ENCODE measurements around the gene JARID2. TPM values are rescaled to one million over a fixed set of nuclear protein-coding genes. Genes with fewer than 3 reads are reported as not detected.

Gene JARID2
- total and polyA plus RNA-seq, 7 experiments from 2014 or later = 6.9 to 39.6 (median 24.1) TPM

DNA sequence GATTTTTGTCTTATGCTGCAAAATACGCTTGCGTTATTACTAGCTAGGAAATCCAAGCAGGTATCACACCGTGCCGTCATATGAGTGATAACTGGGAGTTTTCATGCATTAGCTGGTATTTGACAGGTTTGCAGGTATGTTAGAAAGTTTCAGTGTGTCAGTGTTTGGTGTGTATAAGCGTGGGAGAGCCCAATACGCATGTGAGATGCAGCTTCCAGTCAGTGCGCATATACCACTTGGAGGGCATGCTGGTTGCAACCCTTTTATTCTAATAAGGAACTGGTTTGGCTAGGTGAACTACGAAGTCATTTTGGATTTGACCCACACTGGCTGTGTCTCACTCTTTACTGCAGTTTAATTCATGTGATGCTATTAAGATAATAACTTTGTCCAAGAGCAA, 35.1 kb downstream of the JARID2 start:
- CTCF ChIA-PET = no interaction called here
- DNase-seq (no peak), ATAC-seq (no peak)
- intact Hi-C loops (cut with micrococcal nuclease) = loop anchor here in 1 of 2 donors (2.0 to 5.0 kb wide), 2 partner anchors 14 to 34 kb away; partner anchors contain the start of gene JARID2
- Histone ChIP-seq H3K36me3 (ENCODE audit: control insufficient read depth in 2 of 3, insufficient read depth in 3 of 3, low read length in 3 of 3) (no peaks in the 10 kb centered on the region), H3K4me1 (ENCODE audit: control insufficient read depth in 2 of 2, insufficient read depth in 2 of 2, low read length in 2 of 2) (peaks cover 4 to 30% of the 10 kb centered on the region in 2 donors), H3K9me3 (ENCODE audit: control insufficient read depth in 2 of 3, low read length in 3 of 3) (no peaks in the 10 kb centered on the region), H3K27me3 (ENCODE audit: control insufficient read depth in 2 of 2, insufficient read depth in 2 of 2, low read length in 2 of 2) (no peaks in the 10 kb centered on the region), H3K4me3 (ENCODE audit: low read length) (no peak overlapping the region), H3K27ac (ENCODE audit: low read depth, low read length) (no peak overlapping the region)
- no peaks in the 10 kb centered on the region for H3K27me3 Mint-ChIP-seq
- H3K4me1 Mint-ChIP-seq = peaks cover 62 to 88% (median 76%) of the 10 kb centered on the region in 7 donors
- peak overlapping the region in 4 of 10 donors; percentile 3 to 45 (median 28) for H3K4me3 Mint-ChIP-seq
- peaks cover 0 to 3% (median 3%) of the 10 kb centered on the region in 5 donors for H3K36me3 Mint-ChIP-seq
- H3K27ac Mint-ChIP-seq = peak overlapping the region in 7 of 9 donors; percentile 8 to 68 (median 53)
- POLR2A ChIA-PET = interaction anchor here (1.5 kb wide), 1 partner anchor 32 kb away, joined by 3 read pairs; no protein-coding TSS in a partner anchor
- peaks cover 0 to 1% (median 0%) of the 10 kb centered on the region in 11 donors for H3K9me3 Mint-ChIP-seq

DNA sequence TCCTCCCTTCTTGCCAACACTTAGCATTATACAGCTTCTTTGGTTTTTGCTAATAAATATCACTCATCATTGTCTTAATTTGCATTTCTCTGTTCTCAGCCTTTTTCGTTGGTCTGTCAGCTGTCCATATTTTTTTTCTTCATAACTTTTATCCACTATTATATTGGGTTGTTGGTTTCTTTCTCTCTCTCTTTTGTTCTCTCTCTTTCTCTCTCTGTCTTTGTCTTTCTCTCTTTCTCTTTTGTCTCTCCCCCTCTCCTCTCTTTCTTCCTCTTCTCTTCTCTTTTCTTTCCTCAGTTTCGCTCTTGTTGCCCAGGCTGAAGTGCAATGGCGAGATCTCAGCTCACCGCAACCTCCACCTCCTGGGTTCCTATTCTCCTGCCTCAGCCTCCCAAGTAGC, 36.5 kb downstream of the JARID2 start:
- peaks cover 51 to 84% (median 64%) of the 10 kb centered on the region in 7 donors for H3K4me1 Mint-ChIP-seq
- POLR2A ChIA-PET = no interaction called here

DNA sequence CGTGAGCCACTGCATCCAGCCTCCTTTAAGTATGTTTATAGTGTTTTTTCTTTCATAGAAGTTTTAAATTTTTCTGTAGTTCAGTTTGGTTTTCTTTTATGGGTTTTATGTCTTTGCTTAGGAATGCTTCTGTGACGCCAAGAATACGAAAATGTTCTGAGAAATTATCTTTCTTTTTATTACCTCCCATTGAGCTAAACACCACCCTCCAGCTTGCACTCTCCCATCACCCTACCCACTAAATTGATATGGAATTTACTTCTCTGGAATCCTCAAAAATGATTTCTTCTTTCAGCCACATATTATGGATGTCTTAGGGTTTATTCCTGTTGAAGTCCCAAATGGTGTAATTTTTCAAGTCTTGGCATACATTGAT, 38.1 kb downstream of the JARID2 start:
- H3K9me3 ChIP-seq (ENCODE audit: control insufficient read depth in 2 of 3, low read length in 3 of 3) = no peaks in the 10 kb centered on the region
- H3K27ac Mint-ChIP-seq = no peak overlapping the region
- POLR2A ChIA-PET = no interaction called here
- H3K4me3 ChIP-seq (ENCODE audit: low read length) = no peak overlapping the region
- H3K9me3 Mint-ChIP-seq = peaks cover 0 to 1% (median 0%) of the 10 kb centered on the region in 11 donors
- peaks cover 54 to 84% (median 72%) of the 10 kb centered on the region in 7 donors for H3K4me1 Mint-ChIP-seq
- intact Hi-C loops (cut with micrococcal nuclease) = loop anchor here in 1 of 2 donors (5.0 kb wide), 1 partner anchor 37 kb away; the partner anchor contains the start of gene JARID2
- no peaks in the 10 kb centered on the region for H3K27me3 Mint-ChIP-seq
- no peaks in the 10 kb centered on the region for H3K27me3 ChIP-seq (ENCODE audit: control insufficient read depth in 2 of 2, insufficient read depth in 2 of 2, low read length in 2 of 2)
- DNase-seq = no peak
- H3K36me3 ChIP-seq (ENCODE audit: control insufficient read depth in 2 of 3, insufficient read depth in 3 of 3, low read length in 3 of 3) = no peaks in the 10 kb centered on the region
- no peak for ATAC-seq
- H3K27ac ChIP-seq (ENCODE audit: low read depth, low read length) = no peak overlapping the region
- CTCF ChIA-PET = no interaction called here
- peaks cover 4 to 30% of the 10 kb centered on the region in 2 donors for H3K4me1 ChIP-seq (ENCODE audit: control insufficient read depth in 2 of 2, insufficient read depth in 2 of 2, low read length in 2 of 2)
- peaks cover 0 to 10% (median 4%) of the 10 kb centered on the region in 5 donors for H3K36me3 Mint-ChIP-seq
- H3K4me3 Mint-ChIP-seq = no peak overlapping the region

More for the DNA sequence above, 36.5 kb downstream of the JARID2 start:
- Mint-ChIP-seq H3K27me3 (no peaks in the 10 kb centered on the region), H3K36me3 (peaks cover 0 to 3% (median 3%) of the 10 kb centered on the region in 5 donors), H3K27ac (peak overlapping the region in 7 of 9 donors; percentile 15 to 74 (median 51)), H3K4me3 (peak overlapping the region in 3 of 10 donors; percentile 2 to 35 (median 10)), H3K9me3 (peaks cover 0 to 1% (median 0%) of the 10 kb centered on the region in 11 donors)
- Histone ChIP-seq H3K27me3 (ENCODE audit: control insufficient read depth in 2 of 2, insufficient read depth in 2 of 2, low read length in 2 of 2) (no peaks in the 10 kb centered on the region), H3K4me3 (ENCODE audit: low read length) (no peak overlapping the region), H3K4me1 (ENCODE audit: control insufficient read depth in 2 of 2, insufficient read depth in 2 of 2, low read length in 2 of 2) (peaks cover 4 to 30% of the 10 kb centered on the region in 2 donors), H3K36me3 (ENCODE audit: control insufficient read depth in 2 of 3, insufficient read depth in 3 of 3, low read length in 3 of 3) (no peaks in the 10 kb centered on the region), H3K27ac (ENCODE audit: low read depth, low read length) (no peak overlapping the region), H3K9me3 (ENCODE audit: control insufficient read depth in 2 of 3, low read length in 3 of 3) (no peaks in the 10 kb centered on the region)
- CTCF ChIA-PET = no interaction called here
- DNase-seq = no peak
- intact Hi-C loops (cut with micrococcal nuclease) = loop anchor here in 1 of 2 donors (5.0 kb wide), 1 partner anchor 35 kb away; the partner anchor contains the start of gene JARID2
- ATAC-seq = no peak

DNA sequence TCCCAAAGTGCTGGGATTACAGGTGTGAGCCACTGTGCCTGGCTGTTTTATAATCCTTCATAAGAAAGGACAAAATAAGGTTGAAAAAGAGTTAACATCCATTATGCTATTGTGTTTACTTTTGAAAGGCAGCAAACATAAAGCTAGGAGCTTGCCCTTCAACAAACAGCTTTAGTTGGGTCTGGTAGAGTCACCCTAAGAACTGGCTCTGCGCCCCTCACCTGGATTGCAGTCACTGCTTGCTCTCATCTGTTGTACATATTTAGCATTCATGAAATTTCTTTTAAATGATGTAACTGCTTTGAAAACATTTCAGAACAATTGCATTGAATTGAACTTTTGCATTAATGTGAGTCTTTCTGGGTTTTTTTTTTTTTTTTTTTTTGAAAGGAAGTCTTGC, 38.9 kb downstream of the JARID2 start:
- peak overlapping the region in 3 of 9 donors; percentile 25 to 59 (median 26) for H3K27ac Mint-ChIP-seq
- DNase-seq (no peak), ATAC-seq (no peak)
- H3K9me3 Mint-ChIP-seq = peaks cover 0 to 1% (median 0%) of the 10 kb centered on the region in 11 donors
- no peak overlapping the region for H3K4me3 Mint-ChIP-seq
- peaks cover 4 to 24% of the 10 kb centered on the region in 2 donors for H3K4me1 ChIP-seq (ENCODE audit: control insufficient read depth in 2 of 2, insufficient read depth in 2 of 2, low read length in 2 of 2)
- H3K27ac ChIP-seq (ENCODE audit: low read depth, low read length) = no peak overlapping the region
- H3K9me3 ChIP-seq (ENCODE audit: control insufficient read depth in 2 of 3, low read length in 3 of 3) = no peaks in the 10 kb centered on the region
- H3K27me3 Mint-ChIP-seq = no peaks in the 10 kb centered on the region
- H3K4me3 ChIP-seq (ENCODE audit: low read length) = no peak overlapping the region
- POLR2A ChIA-PET = interaction anchor here (0.7 kb wide), 1 partner anchor 36 kb away, joined by 3 read pairs; no protein-coding TSS in a partner anchor
- peaks cover 0 to 12% (median 6%) of the 10 kb centered on the region in 5 donors for H3K36me3 Mint-ChIP-seq
- H3K27me3 ChIP-seq (ENCODE audit: control insufficient read depth in 2 of 2, insufficient read depth in 2 of 2, low read length in 2 of 2) = no peaks in the 10 kb centered on the region
- H3K36me3 ChIP-seq (ENCODE audit: control insufficient read depth in 2 of 3, insufficient read depth in 3 of 3, low read length in 3 of 3) = no peaks in the 10 kb centered on the region
- H3K4me1 Mint-ChIP-seq = peaks cover 47 to 80% (median 69%) of the 10 kb centered on the region in 7 donors
- intact Hi-C loops (cut with micrococcal nuclease) = loop anchor here in 1 of 2 donors (5.0 kb wide), 1 partner anchor 37 kb away; the partner anchor contains the start of gene JARID2
- CTCF ChIA-PET = no interaction called here

DNA sequence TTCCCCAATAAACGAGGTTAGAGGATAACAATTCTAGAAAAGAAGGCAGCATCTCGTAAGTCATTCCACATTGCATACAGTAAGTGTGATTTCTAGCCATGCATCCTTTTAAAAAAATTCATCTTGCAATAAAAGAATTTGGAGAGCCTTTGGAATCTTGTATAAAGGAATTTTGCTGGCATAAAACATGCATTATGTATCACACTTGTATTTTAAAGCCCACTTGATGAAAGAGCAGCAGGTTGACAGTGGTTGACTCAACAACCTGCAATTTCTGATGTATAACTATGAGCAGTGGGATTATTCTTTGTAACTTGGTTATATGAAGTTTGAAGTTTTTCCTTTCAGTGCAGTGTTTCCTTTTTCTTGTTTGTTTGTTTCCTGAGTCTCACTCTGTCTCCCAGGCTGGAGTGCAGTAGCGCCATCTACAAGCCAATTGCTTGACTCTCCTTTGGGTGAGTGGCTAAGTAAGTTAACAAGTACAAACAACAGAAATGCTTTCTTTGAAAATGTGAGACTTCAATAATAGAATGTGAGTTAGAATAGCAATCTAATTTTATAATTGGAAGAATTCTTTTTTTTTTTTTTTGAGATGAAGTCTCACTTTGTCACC, 39.9 kb downstream of the JARID2 start:
- H3K27me3 ChIP-seq (ENCODE audit: control insufficient read depth in 2 of 2, insufficient read depth in 2 of 2, low read length in 2 of 2) = no peaks in the 10 kb centered on the region
- no peaks in the 10 kb centered on the region for H3K9me3 ChIP-seq (ENCODE audit: control insufficient read depth in 2 of 3, low read length in 3 of 3)
- H3K4me1 ChIP-seq (ENCODE audit: control insufficient read depth in 2 of 2, insufficient read depth in 2 of 2, low read length in 2 of 2) = peaks cover 3 to 20% of the 10 kb centered on the region in 2 donors
- no peak overlapping the region for H3K27ac ChIP-seq (ENCODE audit: low read depth, low read length)
- peaks cover 0 to 18% (median 11%) of the 10 kb centered on the region in 5 donors for H3K36me3 Mint-ChIP-seq
- no peaks in the 10 kb centered on the region for H3K36me3 ChIP-seq (ENCODE audit: control insufficient read depth in 2 of 3, insufficient read depth in 3 of 3, low read length in 3 of 3)
- peaks cover 0 to 1% (median 0%) of the 10 kb centered on the region in 11 donors for H3K9me3 Mint-ChIP-seq
- no peak overlapping the region for H3K4me3 Mint-ChIP-seq
- no peaks in the 10 kb centered on the region for H3K27me3 Mint-ChIP-seq
- peaks cover 48 to 78% (median 68%) of the 10 kb centered on the region in 7 donors for H3K4me1 Mint-ChIP-seq
- no peak overlapping the region for H3K4me3 ChIP-seq (ENCODE audit: low read length)
- ChIA-PET POLR2A (interaction anchor here (0.6 kb wide), 1 partner anchor 15 kb away, joined by 3 read pairs; no protein-coding TSS in a partner anchor), CTCF (no interaction called here)
- DNase-seq (peak in 1 of 9 donors; percentile 18), ATAC-seq (no peak)
- intact Hi-C loops (cut with micrococcal nuclease) = no loop called here
- H3K27ac Mint-ChIP-seq = no peak overlapping the region

DNA sequence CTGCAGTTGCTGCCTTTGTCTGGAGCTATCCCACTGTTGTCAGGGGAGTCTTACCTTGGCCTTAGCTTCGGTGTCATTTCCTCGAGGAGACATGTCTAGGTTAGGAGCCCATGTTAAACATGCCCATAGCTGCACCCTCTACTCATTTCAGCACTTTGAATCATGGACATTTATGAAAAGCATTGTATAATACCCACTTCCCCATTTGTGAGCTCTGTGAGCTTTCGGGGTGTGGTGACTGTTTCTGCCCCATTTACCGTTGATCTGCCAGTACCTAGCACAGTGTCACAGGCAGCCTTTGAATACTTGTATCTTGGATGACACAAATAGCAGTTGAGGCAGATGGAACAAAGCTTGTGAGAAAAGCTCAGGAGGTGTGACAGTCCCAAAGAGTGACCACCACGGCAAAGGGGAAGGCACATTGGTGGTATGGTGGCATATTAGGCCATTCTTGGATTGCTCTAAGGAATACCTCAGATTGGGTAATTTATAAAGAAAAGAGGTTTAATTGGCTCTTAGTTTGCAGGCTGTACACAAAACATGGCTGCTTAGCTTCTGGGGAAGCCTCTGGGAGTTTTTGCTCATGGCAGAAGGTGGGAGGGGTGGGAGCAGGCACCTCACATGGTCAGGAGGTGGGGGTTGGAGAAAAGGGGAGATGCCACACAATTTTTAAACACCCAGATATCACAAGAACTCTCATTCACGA, 42.0 kb downstream of the JARID2 start:
- H3K27ac Mint-ChIP-seq = peak overlapping the region in 6 of 9 donors; percentile 19 to 70 (median 52)
- H3K27ac ChIP-seq (ENCODE audit: low read depth, low read length) = no peak overlapping the region

More for the DNA sequence above, 42.0 kb downstream of the JARID2 start:
- Histone ChIP-seq H3K36me3 (ENCODE audit: control insufficient read depth in 2 of 3, insufficient read depth in 3 of 3, low read length in 3 of 3) (no peaks in the 10 kb centered on the region), H3K27me3 (ENCODE audit: control insufficient read depth in 2 of 2, insufficient read depth in 2 of 2, low read length in 2 of 2) (no peaks in the 10 kb centered on the region), H3K9me3 (ENCODE audit: control insufficient read depth in 2 of 3, low read length in 3 of 3) (no peaks in the 10 kb centered on the region), H3K4me1 (ENCODE audit: control insufficient read depth in 2 of 2, insufficient read depth in 2 of 2, low read length in 2 of 2) (peaks cover 0 to 5% of the 10 kb centered on the region in 2 donors), H3K4me3 (ENCODE audit: low read length) (no peak overlapping the region)
- peak overlapping the region in 2 of 10 donors; percentile 6 to 15 for H3K4me3 Mint-ChIP-seq
- POLR2A ChIA-PET = interaction anchor here (0.6 kb wide), 1 partner anchor 84 kb away, joined by 3 read pairs; no protein-coding TSS in a partner anchor
- no peak for DNase-seq
- ATAC-seq = peak; percentile 70
- no peaks in the 10 kb centered on the region for H3K9me3 Mint-ChIP-seq
- H3K27me3 Mint-ChIP-seq = no peaks in the 10 kb centered on the region
- peaks cover 35 to 78% (median 65%) of the 10 kb centered on the region in 7 donors for H3K4me1 Mint-ChIP-seq
- peaks cover 0 to 20% (median 11%) of the 10 kb centered on the region in 5 donors for H3K36me3 Mint-ChIP-seq
- intact Hi-C loops (cut with micrococcal nuclease) = loop anchor here in 1 of 2 donors (2.0 kb wide), 1 partner anchor 19 kb away; no protein-coding TSS in a partner anchor
- CTCF ChIA-PET = no interaction called here
